Measurements from ENCODE around the gene IMPG1. TPM values are rescaled to one million over a fixed set of nuclear protein-coding genes. Genes with fewer than 3 reads are reported as not detected.

The IMPG1 gene
- total RNA-seq, 1 experiment from 2014 or later, result not detected

DNA sequence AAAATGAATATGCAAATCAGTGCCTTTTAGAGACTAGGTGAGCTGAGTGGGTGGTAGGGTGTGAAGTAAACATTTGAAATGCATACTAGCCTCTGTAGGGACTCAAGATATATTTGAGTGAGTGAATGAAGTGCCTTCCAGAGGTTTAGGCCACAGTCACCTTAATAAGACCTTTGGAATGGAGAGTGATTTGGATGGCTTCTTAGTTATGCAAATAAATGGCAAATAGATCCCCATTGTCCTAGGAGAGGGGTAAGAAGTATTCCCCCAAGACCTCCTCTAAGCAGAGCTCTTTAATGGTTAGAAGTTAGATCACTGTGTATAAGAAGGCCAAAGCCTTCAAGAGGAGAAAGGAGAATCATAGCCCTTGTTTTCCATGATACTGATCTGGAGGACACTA, 47.8 kb upstream of the IMPG1 start:
- no peak overlapping the region for H3K23ac ChIP-seq (ENCODE audit: insufficient read length, low read depth, low read length)
- Mint-ChIP-seq H3K9me3 (peaks cover 27 to 36% of the 10 kb centered on the region in 2 experiments), H3K27me3 (ENCODE audit: low read depth) (peaks cover 96% of the 10 kb centered on the region), H3K4me3 (no peak overlapping the region), H3K27ac (peak overlapping the region in 1 of 3 experiments; percentile 5; a peak in 2 of 7 replicates), H3K36me3 (ENCODE audit: insufficient read depth in 1 of 3, low read depth in 3 of 3) (peaks cover 7 to 20% (median 8%) of the 10 kb centered on the region in 3 experiments; a peak in 6 of 7 replicates), H3K4me1 (peaks cover 18 to 19% of the 10 kb centered on the region in 2 experiments)
- H2AK5ac ChIP-seq (ENCODE audit: insufficient read length, low read length), result no peak overlapping the region
- H3T11ph ChIP-seq (ENCODE audit: low read length), result no peak overlapping the region
- no peaks in the 10 kb centered on the region for H3K79me2 ChIP-seq (ENCODE audit: insufficient read depth, low read length)
- H4K91ac ChIP-seq (ENCODE audit: insufficient read length, low read depth, low read length), result no peak overlapping the region
- H3K23me2 ChIP-seq (ENCODE audit: insufficient read length, low read depth, low read length, poor library complexity, severe bottlenecking), result no peaks in the 10 kb centered on the region
- H3K4me2 ChIP-seq (ENCODE audit: insufficient read depth, insufficient read length, low read length), result no peak overlapping the region
- no peak overlapping the region for H4K5ac ChIP-seq (ENCODE audit: insufficient read length, low read depth, low read length)
- no peak overlapping the region for H3K18ac ChIP-seq (ENCODE audit: insufficient read length, low read depth, low read length)
- H3K9me3 ChIP-seq (ENCODE audit: control insufficient read depth, low read depth, low read length), result peaks cover 9% of the 10 kb centered on the region
- no peak overlapping the region for H2BK12ac ChIP-seq (ENCODE audit: insufficient read length, low read depth, low read length)
- H2BK5ac ChIP-seq (ENCODE audit: insufficient read length, low read length), result no peak overlapping the region
- no peak overlapping the region for H4K8ac ChIP-seq (replicated peaks; ENCODE audit: insufficient read length, low read depth, low read length)
- H3K56ac ChIP-seq (ENCODE audit: insufficient read length, low read depth, low read length), result no peak overlapping the region
- H3K14ac ChIP-seq (ENCODE audit: insufficient read depth, low read length), result no peak overlapping the region
- H2BK20ac ChIP-seq (ENCODE audit: low read depth, low read length, poor library complexity, severe bottlenecking), result no peak overlapping the region
- peak; percentile 26 for DNase-seq
- H2AFZ ChIP-seq (ENCODE audit: low read length), result no peak overlapping the region
- H3K27me3 ChIP-seq (ENCODE audit: insufficient read depth, low read length), result peaks cover 52% of the 10 kb centered on the region
- H2BK15ac ChIP-seq (ENCODE audit: low read depth, low read length), result no peak overlapping the region
- no peak overlapping the region for H3K4ac ChIP-seq (ENCODE audit: low read depth, low read length)
- H3K4me1 ChIP-seq (ENCODE audit: insufficient read depth, low read length), result no peaks in the 10 kb centered on the region; the same call in 1 of the 2 replicates
- no peak overlapping the region for H2BK120ac ChIP-seq (ENCODE audit: low read depth, low read length, poor library complexity, severe bottlenecking)
- no peak overlapping the region for H3K9ac ChIP-seq (ENCODE audit: extremely low read depth, insufficient read length, low read length)
- no peaks in the 10 kb centered on the region for H4K20me1 ChIP-seq (ENCODE audit: control insufficient read depth, insufficient read depth, insufficient read length)
- no peaks in the 10 kb centered on the region for H3K79me1 ChIP-seq (ENCODE audit: insufficient read depth, low read depth, low read length, poor library complexity, severe bottlenecking)
- no peak overlapping the region for H3K27ac ChIP-seq (ENCODE audit: insufficient read length, low read depth, low read length)
- TF ChIP-seq, protein P1, sequence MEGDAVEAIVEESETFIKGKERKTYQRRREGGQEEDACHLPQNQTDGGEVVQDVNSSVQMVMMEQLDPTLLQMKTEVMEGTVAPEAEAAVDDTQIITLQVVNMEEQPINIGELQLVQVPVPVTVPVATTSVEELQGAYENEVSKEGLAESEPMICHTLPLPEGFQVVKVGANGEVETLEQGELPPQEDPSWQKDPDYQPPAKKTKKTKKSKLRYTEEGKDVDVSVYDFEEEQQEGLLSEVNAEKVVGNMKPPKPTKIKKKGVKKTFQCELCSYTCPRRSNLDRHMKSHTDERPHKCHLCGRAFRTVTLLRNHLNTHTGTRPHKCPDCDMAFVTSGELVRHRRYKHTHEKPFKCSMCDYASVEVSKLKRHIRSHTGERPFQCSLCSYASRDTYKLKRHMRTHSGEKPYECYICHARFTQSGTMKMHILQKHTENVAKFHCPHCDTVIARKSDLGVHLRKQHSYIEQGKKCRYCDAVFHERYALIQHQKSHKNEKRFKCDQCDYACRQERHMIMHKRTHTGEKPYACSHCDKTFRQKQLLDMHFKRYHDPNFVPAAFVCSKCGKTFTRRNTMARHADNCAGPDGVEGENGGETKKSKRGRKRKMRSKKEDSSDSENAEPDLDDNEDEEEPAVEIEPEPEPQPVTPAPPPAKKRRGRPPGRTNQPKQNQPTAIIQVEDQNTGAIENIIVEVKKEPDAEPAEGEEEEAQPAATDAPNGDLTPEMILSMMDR (conservative IDR thresholded peaks at IDR 0.05), result no peak
